ENCODE measurements around the gene SULT4A1. TPM values are rescaled to one million over a fixed set of nuclear protein-coding genes. Genes with fewer than 3 reads are reported as not detected.
"Not testable (repeated sequence)": the region's sequence is repeated elsewhere in the genome, so short reads cannot be mapped to it uniquely, and the experiment has no call there.

Gene SULT4A1
- total RNA-seq, 3 donors from 2014 or later: 0.98 to 2.9 TPM; not detected in 1

DNA sequence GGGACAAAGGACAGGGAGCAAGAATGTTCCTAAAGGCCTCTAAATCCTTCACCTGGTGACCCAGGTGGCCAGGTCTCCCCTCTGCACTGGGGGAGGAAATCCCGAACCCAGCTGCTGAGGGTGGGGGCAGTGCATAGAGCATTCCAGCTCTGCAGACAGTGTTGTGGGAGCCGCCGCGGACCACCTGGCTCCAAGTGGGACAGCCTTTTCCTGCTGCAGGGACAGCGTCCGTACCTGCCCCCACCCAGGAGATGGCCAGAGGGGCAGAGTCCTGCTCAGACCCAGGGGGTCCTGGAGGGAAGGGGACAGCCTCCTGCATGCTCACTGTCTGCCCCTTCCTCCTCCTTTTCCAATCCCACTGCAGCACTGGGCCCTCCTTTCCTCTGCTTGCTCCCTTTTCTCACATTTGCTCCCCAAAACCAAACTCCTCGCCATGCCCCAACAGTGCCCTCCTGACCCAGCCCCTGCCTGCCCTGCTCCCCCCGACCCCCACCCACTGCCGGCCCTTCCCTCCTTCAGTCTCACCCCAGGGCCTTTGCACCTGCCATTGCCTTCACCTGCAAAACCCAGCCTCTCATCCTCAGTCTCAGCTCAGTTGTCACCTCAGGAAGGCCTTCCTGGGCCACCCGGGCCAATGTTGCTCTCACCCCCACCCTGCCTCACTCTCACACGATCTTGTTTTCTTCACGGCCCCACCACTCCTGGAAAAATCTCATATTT lies 16.7 kb upstream of the SULT4A1 start:
- Histone ChIP-seq H3K27ac (no peak overlapping the region), H3K4me3 (no peak overlapping the region), H3K27me3 (peaks cover 0 to 24% of the 10 kb centered on the region in 2 donors), H3K36me3 (no peaks in the 10 kb centered on the region), H3K4me1 (no peaks in the 10 kb centered on the region), H3K9me3 (no peaks in the 10 kb centered on the region)
- peak in 1 of 2 donors; percentile 34 for DNase-seq (ENCODE audit: low spot score in 2 of 2)
- intact Hi-C loops (cut with DNase I; ENCODE audit: low total_unique reads): loop anchor here (1.0 kb wide), 1 partner anchor 72 kb away; no protein-coding TSS in a partner anchor
- TF ChIP-seq, protein P1, sequence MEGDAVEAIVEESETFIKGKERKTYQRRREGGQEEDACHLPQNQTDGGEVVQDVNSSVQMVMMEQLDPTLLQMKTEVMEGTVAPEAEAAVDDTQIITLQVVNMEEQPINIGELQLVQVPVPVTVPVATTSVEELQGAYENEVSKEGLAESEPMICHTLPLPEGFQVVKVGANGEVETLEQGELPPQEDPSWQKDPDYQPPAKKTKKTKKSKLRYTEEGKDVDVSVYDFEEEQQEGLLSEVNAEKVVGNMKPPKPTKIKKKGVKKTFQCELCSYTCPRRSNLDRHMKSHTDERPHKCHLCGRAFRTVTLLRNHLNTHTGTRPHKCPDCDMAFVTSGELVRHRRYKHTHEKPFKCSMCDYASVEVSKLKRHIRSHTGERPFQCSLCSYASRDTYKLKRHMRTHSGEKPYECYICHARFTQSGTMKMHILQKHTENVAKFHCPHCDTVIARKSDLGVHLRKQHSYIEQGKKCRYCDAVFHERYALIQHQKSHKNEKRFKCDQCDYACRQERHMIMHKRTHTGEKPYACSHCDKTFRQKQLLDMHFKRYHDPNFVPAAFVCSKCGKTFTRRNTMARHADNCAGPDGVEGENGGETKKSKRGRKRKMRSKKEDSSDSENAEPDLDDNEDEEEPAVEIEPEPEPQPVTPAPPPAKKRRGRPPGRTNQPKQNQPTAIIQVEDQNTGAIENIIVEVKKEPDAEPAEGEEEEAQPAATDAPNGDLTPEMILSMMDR (IDR thresholded peaks at IDR 0.05): no peak

DNA sequence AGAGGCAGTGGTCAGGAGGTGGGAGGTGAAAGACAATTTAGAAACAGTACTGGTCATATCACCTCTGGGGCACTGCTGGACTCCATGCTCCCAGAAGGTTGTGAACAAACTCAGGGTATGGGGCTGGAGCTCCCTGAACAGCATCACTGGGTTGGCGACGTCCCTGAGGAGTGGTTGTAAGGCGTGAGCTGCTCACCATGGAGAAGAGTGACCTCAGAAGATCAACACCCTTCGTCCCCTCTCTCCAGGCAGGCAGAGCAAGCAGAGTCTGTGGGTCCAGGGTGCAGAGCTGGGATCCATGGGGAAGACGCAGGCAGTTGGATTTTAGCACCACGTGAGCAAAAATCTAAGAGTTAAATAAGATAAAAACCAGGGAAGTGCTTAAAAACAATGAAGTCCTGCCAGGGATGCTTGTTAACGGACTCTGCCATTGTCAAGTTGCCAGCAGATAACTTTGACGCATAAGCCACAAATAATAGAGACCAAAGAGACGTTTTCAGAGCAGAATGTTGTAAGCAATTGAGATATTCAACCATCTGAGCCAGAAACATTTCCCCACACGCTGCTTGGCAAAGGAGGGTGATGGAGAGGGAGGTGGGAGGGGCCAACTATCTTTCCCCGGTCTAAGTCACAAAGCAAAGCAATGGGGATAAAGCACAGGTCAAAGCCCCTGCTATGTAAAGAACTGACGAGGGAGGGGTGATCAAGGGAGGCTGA lies 15.9 kb upstream of the SULT4A1 start:
- H3K36me3 ChIP-seq: no peaks in the 10 kb centered on the region
- TF ChIP-seq, protein P1 (IDR thresholded peaks at IDR 0.05): no peak
- no peak for TF ChIP-seq POLR2AphosphoS5 (IDR thresholded peaks at IDR 0.05)
- TF ChIP-seq POLR2A (IDR thresholded peaks at IDR 0.05): no peak
- no peaks in the 10 kb centered on the region for H3K4me1 ChIP-seq
- peak in 1 of 2 donors; percentile 19 for DNase-seq (ENCODE audit: low spot score in 2 of 2)
- H3K9me3 ChIP-seq: no peaks in the 10 kb centered on the region
- H3K27me3 ChIP-seq: peaks cover 0 to 24% of the 10 kb centered on the region in 2 donors
- H3K27ac ChIP-seq: no peak overlapping the region
- H3K4me3 ChIP-seq: no peak overlapping the region
- intact Hi-C loops (cut with DNase I; ENCODE audit: low total_unique reads): no loop called here

DNA sequence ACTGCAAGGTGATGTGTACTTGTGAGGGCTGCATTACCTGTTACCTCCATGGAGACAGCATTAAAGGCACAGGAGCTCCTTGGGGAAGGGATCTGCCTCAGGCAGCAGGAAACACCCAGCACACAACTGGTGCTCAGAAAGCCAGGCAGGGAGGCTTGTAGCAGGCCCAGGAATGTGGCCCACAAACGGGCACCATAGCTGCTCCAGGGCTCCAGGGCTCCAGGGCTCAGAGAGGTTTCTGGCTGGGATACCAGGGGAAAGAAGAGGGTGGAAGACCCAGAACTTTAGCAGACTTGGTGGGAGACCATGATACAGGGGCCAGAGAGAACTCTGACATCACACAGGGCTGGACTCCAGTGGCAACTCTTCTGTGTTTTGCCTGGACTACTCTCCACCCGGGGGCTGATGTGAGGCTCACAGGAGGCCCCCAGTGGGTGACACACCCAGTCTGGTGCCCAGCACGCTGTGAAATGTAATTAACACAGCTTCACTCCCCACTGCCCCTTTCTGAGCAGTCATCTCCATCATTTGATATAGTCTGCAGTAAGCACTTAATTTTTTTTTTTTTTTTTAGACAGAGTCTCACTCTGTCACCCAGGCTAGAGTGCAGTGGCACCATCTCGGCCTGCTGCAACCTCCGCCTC lies 14.7 kb upstream of the SULT4A1 start:
- intact Hi-C loops (cut with DNase I; ENCODE audit: low total_unique reads): no loop called here
- no peaks in the 10 kb centered on the region for H3K4me1 ChIP-seq
- no peak overlapping the region for H3K4me3 ChIP-seq
- H3K36me3 ChIP-seq: no peaks in the 10 kb centered on the region
- H3K9me3 ChIP-seq: peaks cover 0 to under 1% of the 10 kb centered on the region in 2 donors
- H3K27ac ChIP-seq: no peak overlapping the region
- no peak for TF ChIP-seq POLR2A (IDR thresholded peaks at IDR 0.05)
- TF ChIP-seq POLR2AphosphoS5 (IDR thresholded peaks at IDR 0.05): no peak
- TF ChIP-seq, protein P1 (IDR thresholded peaks at IDR 0.05): no peak
- peaks cover 0 to 24% of the 10 kb centered on the region in 2 donors for H3K27me3 ChIP-seq
- DNase-seq (ENCODE audit: low spot score in 2 of 2): peak in 1 of 2 donors; percentile 5

DNA sequence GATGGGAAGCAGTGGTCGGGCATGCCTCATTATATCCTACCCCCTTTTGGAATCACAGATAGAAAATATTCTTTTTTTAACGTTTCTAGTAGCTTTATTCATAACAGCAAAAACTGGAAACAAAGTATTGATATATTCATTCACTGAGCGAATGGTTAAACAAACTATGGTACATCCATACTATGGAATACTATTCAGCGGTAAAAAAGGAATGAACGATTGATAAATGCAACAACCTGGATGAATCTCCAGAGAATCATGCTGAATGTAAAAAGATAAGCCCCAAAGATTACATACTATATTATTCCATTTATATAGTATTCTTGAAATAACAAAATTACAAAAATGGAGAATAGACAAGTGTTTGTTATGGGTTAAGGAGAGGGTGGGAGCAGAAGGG lies 7.5 kb upstream of the SULT4A1 start:
- no peaks in the 10 kb centered on the region for H3K36me3 ChIP-seq
- no peak overlapping the region for H3K27ac ChIP-seq
- H3K27me3 ChIP-seq: peaks cover 0 to 3% of the 10 kb centered on the region in 2 donors
- H3K4me3 ChIP-seq: no peak overlapping the region
- intact Hi-C loops (cut with DNase I; ENCODE audit: low total_unique reads): no loop called here
- TF ChIP-seq, protein P1 (IDR thresholded peaks at IDR 0.05): no peak
- H3K4me1 ChIP-seq: no peaks in the 10 kb centered on the region
- no peak for DNase-seq (ENCODE audit: low spot score in 2 of 2)
- H3K9me3 ChIP-seq: peaks cover 0 to 23% of the 10 kb centered on the region in 2 donors

DNA sequence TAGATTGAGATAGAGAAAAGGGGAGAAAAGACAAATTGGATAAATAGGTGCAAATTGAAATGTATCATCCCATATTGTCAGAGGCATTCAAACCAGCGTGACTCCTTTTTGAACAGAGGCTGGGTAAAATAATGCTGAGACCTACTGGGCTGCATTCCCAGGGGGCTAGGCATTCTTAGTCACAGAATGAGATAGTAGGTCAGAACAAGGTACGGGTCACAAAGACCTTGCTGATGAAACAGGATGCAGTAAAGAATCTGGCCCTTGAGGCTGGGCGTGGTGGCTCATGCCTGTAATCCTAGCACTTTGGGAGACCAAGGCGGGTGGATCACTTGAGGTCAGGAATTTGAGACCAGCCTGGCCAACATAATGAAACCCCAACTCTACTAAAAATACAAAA lies 6.7 kb upstream of the SULT4A1 start:
- H3K4me3 ChIP-seq; H3K4me1 ChIP-seq; H3K27ac ChIP-seq; H3K36me3 ChIP-seq; intact Hi-C loops (cut with DNase I; ENCODE audit: low total_unique reads): not testable (repeated sequence)
- H3K9me3 ChIP-seq: peaks cover 0 to 23% of the 10 kb centered on the region in 2 donors
- peaks cover 0 to 11% of the 10 kb centered on the region in 2 donors for H3K27me3 ChIP-seq
- DNase-seq (ENCODE audit: low spot score in 2 of 2): peak in 1 of 2 donors; percentile 25

Data from breast epithelium (tissue), 4 donors.